MCF 10A (cell line): ENCODE data around the gene SCAP. TPM values are rescaled to one million over a fixed set of nuclear protein-coding genes. Genes with fewer than 3 reads are reported as not detected.

Experiments used
- BruUV-seq: library from RNA; stranded (reverse); fragments of 400-500 nt; replicated peaks from 2 replicates; lab custom pipeline; 2021; lab: Mats Ljungman, UMichigan
- CTCF ChIA-PET: fragments of 300-600 bp; sonication (Branson Sonifier 250); formaldehyde crosslinking; extraction: SDS; loops from one replicate; lab custom pipeline; 2021; ENCODE audit warnings: antibody characterized with exemption, inconsistent platforms; lab: Yijun Ruan, JAX
- POLR2A ChIA-PET: fragments of 300-600, 350-650 bp; sonication (Branson Sonifier 250); formaldehyde crosslinking; extraction: SDS; loops from one replicate; lab custom pipeline; 2020; ENCODE audit warnings: antibody characterized with exemption, inconsistent platforms; lab: Yijun Ruan, JAX
- DNase-seq: peaks from one replicate; pipeline ENCODE4 v3.0.0-alpha.2; 2018; ENCODE audit not compliant: unreplicated experiment
- H3K27ac Mint-ChIP-seq: one replicate; pipeline ENCODE4 v1.8.0; 2022; ENCODE audit warnings: mild to moderate bottlenecking, low read depth, mixed read lengths; ENCODE audit not compliant: unreplicated experiment
- H3K27me3 Mint-ChIP-seq: one replicate; pipeline ENCODE4 v1.8.0; 2022; ENCODE audit warnings: mixed read lengths; ENCODE audit not compliant: insufficient read depth, unreplicated experiment
- H3K36me3 Mint-ChIP-seq: one replicate; pipeline ENCODE4 v1.8.0; 2022; ENCODE audit warnings: mild to moderate bottlenecking, moderate library complexity, mixed read lengths; ENCODE audit not compliant: insufficient read depth, unreplicated experiment
- H3K4me1 Mint-ChIP-seq: one replicate; pipeline ENCODE4 v1.8.0; 2022; ENCODE audit warnings: mixed read lengths; ENCODE audit not compliant: insufficient read depth, unreplicated experiment
- H3K4me3 Mint-ChIP-seq: one replicate; pipeline ENCODE4 v1.8.0; 2022; ENCODE audit warnings: mild to moderate bottlenecking, moderate library complexity, mixed read lengths; ENCODE audit not compliant: unreplicated experiment
- H3K9me3 Mint-ChIP-seq: one replicate; pipeline ENCODE4 v1.8.0; 2022; ENCODE audit warnings: mixed read lengths; ENCODE audit not compliant: unreplicated experiment
- intact Hi-C: fragments of 100-400 bp; cut with micrococcal nuclease; formaldehyde crosslinking; loops from 2 replicates; pipeline ENCODE4 v1.14.1; 2022
- total RNA-seq: library from RNA; stranded (reverse); gene quantifications from 2 replicates; pipeline ENCODE4 v1.2.3, GENCODE V29; 2022
- TF ChIP-seq, protein P1 (sequence below): fragments of 200-600 bp; IDR thresholded peaks from one replicate; pipeline ENCODE4 v1.8.0; 2022; ENCODE audit warnings: antibody characterized with exemption, mild to moderate bottlenecking; ENCODE audit not compliant: unreplicated experiment

Gene SCAP
- total RNA-seq, 1 experiment from 2014 or later = 87.8 TPM

DNA sequence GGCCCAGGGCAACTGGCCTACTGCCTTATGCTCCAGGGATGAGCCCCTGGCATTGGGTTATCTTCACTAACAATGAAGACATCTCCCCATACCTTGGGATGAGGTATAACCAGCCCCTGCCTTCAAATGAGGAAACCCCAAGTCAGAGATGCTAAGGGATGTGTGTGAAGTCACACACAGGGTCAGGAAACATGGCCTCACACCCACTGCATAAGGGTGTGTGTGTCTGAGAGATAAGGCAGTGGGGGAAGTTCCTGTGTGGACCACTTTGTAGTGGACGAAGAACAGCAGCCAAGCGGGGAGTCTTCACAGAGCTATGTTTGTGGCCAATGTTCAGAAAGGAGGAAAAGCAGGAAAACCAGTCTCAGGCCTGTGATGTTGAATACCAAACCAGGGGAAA, 27.3 kb upstream of the SCAP start:
- H3K9me3 Mint-ChIP-seq = no peaks in the 10 kb centered on the region
- H3K36me3 Mint-ChIP-seq = peaks cover 75% of the 10 kb centered on the region

DNA sequence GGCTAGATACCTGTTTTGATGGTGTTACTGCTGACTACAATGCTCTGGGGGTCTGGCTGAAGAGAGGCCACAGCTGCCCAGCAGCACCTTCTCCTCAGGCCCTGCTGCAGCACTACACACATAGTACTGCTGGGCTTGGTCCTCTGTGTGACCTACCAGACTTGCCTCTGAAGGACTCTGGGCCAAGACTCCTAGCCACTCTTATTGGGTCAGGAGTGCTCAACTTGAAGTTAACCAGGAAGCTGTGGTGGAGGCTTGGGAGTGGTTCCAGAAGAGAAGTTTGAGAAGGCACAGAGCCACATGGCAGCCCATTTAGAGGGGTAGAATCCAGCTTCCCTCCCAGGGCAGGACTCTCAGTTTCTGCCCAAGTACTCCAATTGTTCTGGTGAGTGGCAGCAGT, 21.2 kb upstream of the SCAP start:
- H3K9me3 Mint-ChIP-seq = no peaks in the 10 kb centered on the region
- H3K4me3 Mint-ChIP-seq = no peak overlapping the region
- ChIA-PET POLR2A (interaction anchor here (1.4 kb wide), 1 partner anchor 11 kb away, joined by 3 read pairs; no protein-coding TSS in a partner anchor), CTCF (no interaction called here)
- no peak overlapping the region for H3K27ac Mint-ChIP-seq
- intact Hi-C loops = no loop called here
- H3K4me1 Mint-ChIP-seq = no peaks in the 10 kb centered on the region
- DNase-seq = no peak
- peaks cover 40% of the 10 kb centered on the region for H3K36me3 Mint-ChIP-seq
- TF ChIP-seq, protein P1, sequence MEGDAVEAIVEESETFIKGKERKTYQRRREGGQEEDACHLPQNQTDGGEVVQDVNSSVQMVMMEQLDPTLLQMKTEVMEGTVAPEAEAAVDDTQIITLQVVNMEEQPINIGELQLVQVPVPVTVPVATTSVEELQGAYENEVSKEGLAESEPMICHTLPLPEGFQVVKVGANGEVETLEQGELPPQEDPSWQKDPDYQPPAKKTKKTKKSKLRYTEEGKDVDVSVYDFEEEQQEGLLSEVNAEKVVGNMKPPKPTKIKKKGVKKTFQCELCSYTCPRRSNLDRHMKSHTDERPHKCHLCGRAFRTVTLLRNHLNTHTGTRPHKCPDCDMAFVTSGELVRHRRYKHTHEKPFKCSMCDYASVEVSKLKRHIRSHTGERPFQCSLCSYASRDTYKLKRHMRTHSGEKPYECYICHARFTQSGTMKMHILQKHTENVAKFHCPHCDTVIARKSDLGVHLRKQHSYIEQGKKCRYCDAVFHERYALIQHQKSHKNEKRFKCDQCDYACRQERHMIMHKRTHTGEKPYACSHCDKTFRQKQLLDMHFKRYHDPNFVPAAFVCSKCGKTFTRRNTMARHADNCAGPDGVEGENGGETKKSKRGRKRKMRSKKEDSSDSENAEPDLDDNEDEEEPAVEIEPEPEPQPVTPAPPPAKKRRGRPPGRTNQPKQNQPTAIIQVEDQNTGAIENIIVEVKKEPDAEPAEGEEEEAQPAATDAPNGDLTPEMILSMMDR = no peak
- no TSS peak for BruUV-seq
- no peaks in the 10 kb centered on the region for H3K27me3 Mint-ChIP-seq

More for the DNA sequence above, 27.3 kb upstream of the SCAP start:
- Mint-ChIP-seq H3K27ac (no peak overlapping the region), H3K4me1 (no peaks in the 10 kb centered on the region), H3K4me3 (no peak overlapping the region), H3K27me3 (no peaks in the 10 kb centered on the region)
- POLR2A ChIA-PET = interaction anchor here (0.7 kb wide), 1 partner anchor 261 kb away, joined by 3 read pairs; no protein-coding TSS in a partner anchor
- DNase-seq = no peak
- no TSS peak for BruUV-seq
- TF ChIP-seq, protein P1 = no peak
- CTCF ChIA-PET = interaction anchor here (0.6 kb wide), 2 partner anchors 505 to 897 kb away, joined by 3 to 4 read pairs; no protein-coding TSS in a partner anchor
- intact Hi-C loops = no loop called here

DNA sequence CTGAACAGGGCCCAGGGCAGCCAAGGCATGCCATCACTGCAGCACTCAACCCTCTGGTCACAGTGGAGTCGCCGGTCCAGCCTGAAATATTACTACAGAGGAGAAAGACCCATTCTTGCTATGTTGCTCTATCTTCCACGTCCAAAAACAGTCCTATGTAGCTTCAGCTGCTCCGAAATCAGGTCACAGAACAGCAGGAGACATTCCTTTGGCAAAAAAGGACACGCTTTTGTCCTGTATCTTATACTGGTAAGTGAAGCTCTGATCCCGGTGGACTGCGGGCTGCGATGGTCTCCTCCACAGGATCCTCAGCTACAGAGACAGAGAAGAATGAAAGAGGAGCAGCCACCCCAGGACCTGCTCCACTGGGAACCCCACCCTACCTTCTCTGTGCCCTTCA, 20.1 kb upstream of the SCAP start:
- no peak for DNase-seq
- intact Hi-C loops = no loop called here
- H3K27me3 Mint-ChIP-seq = no peaks in the 10 kb centered on the region
- TF ChIP-seq, protein P1 = no peak
- H3K9me3 Mint-ChIP-seq = no peaks in the 10 kb centered on the region
- CTCF ChIA-PET = no interaction called here
- BruUV-seq = no TSS peak
- H3K27ac Mint-ChIP-seq = no peak overlapping the region
- H3K4me3 Mint-ChIP-seq = no peak overlapping the region
- H3K4me1 Mint-ChIP-seq = no peaks in the 10 kb centered on the region
- POLR2A ChIA-PET = interaction anchor here (0.9 to 1.4 kb wide), 3 partner anchors 10 to 74 kb away, joined by 3 read pairs; no protein-coding TSS in a partner anchor
- H3K36me3 Mint-ChIP-seq = peaks cover 35% of the 10 kb centered on the region

DNA sequence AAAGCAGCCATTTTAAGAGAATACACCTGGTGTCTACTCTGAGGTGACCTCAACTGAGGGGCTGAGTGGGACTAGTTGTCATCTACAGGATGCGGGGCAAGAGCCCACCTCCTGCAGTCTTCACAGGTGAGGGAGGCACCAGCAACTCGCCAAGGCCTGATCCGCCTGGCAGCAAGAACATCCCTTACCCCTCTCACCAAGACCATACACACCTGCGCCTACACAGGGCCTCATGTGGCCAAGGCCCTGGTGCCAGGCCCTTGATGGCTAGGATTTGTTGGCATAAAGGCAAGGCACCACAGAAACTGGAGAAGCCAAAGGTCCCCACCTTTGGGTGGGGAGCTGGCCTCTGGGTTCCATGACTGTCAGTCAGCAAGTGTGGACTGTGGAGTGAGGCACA, 19.4 kb upstream of the SCAP start:
- BruUV-seq = no TSS peak
- H3K4me3 Mint-ChIP-seq = no peak overlapping the region
- H3K36me3 Mint-ChIP-seq = peaks cover 29% of the 10 kb centered on the region
- H3K9me3 Mint-ChIP-seq = no peaks in the 10 kb centered on the region
- H3K27ac Mint-ChIP-seq = no peak overlapping the region
- H3K4me1 Mint-ChIP-seq = no peaks in the 10 kb centered on the region
- POLR2A ChIA-PET = interaction anchor here (0.8 to 1.2 kb wide), 3 partner anchors 17 to 74 kb away, joined by 3 read pairs; no protein-coding TSS in a partner anchor
- TF ChIP-seq, protein P1 = no peak
- no peaks in the 10 kb centered on the region for H3K27me3 Mint-ChIP-seq
- intact Hi-C loops = no loop called here
- no peak for DNase-seq
- CTCF ChIA-PET = interaction anchor here (0.7 kb wide), 1 partner anchor 139 kb away, joined by 3 read pairs; no protein-coding TSS in a partner anchor
